Retinal pigment epithelial cell (primary cell): ENCODE results near the gene GRB10.

Source experiments
- DNase-seq: peaks from one replicate; pipeline ENCODE4 v3.0.0-alpha.2; 2010; ENCODE audit warnings: low read depth
- H3K4me3 ChIP-seq: 2 replicates; pipeline ENCODE4 v1.5.1; 2011; ENCODE audit warnings: mild to moderate bottlenecking, low read length, control low read depth, moderate library complexity
- TF ChIP-seq, protein P1 (sequence below): conservative IDR thresholded peaks from 2 replicates; pipeline ENCODE4 v1.5.1; 2011; ENCODE audit warnings: low read depth, low read length, control low read depth, inconsistent platforms

Gene GRB10

DNA sequence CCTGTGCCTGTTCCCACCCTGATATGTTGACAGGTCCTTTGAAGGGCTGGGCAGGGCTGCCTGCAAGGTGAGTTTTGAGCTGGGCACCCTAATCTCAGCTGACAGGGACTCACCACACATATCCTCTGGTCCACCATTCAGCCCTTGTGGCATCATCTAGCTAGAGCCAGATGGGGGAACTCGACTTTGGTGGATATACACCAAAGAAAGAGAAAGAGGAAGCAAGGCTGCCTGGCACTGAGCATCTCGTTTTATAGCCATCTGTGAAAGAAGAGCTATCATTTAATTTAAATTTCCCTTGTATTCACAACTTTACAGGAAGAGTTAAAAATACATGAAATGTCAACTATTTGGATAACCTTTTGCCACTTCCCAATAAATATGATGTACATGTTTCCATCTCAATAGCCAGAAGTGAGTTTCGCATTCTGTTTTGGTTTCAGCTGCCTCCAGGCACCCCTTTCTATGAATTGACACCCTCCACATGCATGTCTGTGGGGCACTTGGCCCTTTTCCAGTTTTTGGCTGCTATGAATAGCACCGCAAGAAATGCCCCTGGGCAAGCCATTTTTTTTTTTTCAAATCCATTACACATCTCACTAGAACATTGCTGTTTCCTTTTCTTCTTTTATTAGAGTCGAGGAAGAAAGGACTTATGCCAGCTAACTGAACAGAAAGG is 22.9 kb upstream of the GRB10 start:
- DNase-seq = no peak

DNA sequence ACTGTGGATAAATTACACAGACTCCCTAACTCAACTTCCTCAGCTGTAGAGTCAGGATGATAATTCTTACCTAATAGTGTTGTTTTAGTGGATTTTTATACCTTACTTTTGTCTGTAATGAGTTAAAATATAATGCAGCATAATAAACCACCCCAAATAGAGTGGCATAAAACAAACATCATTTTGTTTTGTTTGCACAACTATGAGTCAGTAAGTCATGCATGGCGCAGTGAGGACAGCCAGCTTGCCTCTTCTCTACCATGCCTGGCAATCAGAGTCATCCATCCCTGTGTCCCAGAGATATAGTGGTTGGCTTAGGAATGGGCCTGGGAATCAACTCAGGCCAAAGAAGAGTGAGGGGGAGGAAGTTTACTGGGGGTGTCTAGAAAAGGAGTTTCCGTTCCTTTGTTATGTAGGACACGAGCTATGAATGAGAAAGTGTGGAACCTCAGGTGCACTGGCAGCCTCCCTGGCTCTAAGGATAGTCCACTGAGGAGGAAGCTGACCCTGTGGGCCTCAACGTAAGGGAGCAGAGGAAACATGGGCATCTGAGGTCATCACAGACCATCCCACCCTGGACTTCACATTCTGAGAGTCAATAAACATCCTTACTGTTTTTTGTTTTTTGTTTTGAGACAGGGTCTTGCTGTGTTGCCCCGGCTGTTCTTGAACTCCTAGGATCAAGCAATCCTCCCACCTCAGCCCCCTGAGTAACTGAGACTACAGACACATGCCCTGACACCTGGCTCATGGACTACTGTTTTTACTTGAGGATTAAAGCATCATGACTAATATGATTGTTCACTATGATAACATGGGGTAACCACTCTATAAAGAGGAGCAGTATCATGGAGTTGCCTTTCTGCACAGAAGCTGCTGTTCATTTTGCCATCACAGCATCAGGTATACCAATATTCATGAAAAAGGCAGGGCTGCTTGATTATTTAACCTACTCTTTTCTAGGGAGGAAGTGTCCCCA is 21.0 kb upstream of the GRB10 start:
- no peak overlapping the region for H3K4me3 ChIP-seq
- DNase-seq = no peak
- TF ChIP-seq, protein P1, sequence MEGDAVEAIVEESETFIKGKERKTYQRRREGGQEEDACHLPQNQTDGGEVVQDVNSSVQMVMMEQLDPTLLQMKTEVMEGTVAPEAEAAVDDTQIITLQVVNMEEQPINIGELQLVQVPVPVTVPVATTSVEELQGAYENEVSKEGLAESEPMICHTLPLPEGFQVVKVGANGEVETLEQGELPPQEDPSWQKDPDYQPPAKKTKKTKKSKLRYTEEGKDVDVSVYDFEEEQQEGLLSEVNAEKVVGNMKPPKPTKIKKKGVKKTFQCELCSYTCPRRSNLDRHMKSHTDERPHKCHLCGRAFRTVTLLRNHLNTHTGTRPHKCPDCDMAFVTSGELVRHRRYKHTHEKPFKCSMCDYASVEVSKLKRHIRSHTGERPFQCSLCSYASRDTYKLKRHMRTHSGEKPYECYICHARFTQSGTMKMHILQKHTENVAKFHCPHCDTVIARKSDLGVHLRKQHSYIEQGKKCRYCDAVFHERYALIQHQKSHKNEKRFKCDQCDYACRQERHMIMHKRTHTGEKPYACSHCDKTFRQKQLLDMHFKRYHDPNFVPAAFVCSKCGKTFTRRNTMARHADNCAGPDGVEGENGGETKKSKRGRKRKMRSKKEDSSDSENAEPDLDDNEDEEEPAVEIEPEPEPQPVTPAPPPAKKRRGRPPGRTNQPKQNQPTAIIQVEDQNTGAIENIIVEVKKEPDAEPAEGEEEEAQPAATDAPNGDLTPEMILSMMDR = no peak

More for the DNA sequence above, 22.9 kb upstream of the GRB10 start:
- TF ChIP-seq, protein P1 = no peak
- H3K4me3 ChIP-seq = no peak overlapping the region

DNA sequence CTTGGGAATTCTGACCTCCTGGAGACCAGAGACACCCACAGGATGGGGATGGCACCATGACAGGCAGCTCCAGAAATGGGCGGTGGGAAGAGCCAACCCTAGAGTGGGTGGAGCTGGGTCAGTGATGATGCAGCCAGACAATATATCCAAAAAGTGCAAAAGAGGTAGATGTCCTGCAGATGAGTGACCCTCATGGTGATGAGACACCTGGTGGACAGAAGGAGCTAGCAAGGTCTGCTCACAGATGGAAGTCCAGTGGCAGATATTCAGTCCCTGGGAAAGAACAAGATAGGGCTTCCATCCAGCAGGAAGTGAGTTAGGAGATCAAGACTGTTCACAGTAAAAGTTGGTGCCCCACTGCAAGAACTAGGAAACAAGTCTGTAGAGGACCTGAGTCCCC is 19.2 kb upstream of the GRB10 start:
- DNase-seq = no peak
- TF ChIP-seq, protein P1 = no peak
- no peak overlapping the region for H3K4me3 ChIP-seq

DNA sequence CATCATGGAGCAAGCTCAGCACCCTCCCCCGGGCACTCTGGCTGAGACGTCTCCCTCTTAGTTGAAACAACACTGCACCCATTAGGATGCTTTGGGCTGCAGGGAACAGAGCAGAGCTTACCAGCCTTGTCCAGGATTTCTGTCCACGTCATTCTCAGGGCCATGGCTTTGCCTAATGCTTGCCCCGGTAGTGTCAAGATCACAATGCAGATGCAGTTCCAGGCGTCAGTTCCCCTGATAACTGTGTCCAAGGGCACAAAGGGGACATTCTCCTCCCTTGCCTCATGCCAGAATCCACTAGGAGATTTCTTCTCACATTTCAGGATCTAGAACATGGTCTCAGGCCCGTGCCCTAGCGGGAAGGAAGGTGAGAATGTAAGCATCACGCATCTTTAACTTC is 17.2 kb upstream of the GRB10 start:
- TF ChIP-seq, protein P1 = no peak
- DNase-seq = no peak
- no peak overlapping the region for H3K4me3 ChIP-seq

DNA sequence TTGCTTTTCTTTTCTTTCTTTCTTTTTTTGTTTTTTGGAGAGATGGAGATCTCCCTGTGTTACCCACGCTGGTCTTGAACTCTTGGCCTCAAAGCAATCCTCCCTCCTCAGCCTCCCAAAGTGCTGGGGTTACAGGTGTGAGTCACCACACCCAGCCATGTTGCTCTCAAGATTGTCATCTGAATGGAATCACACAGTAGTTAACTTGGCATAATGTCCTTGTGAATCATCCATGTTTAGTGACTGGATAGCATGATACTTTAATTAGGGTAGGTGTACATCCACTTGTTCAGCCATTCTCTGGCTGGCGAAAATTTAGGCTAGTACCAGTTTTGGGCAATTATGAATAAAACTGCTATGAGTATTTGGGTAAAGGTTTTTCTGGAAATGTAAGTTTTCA is 15.4 kb upstream of the GRB10 start:
- H3K4me3 ChIP-seq = no peak overlapping the region
- no peak for DNase-seq
- TF ChIP-seq, protein P1 = no peak

DNA sequence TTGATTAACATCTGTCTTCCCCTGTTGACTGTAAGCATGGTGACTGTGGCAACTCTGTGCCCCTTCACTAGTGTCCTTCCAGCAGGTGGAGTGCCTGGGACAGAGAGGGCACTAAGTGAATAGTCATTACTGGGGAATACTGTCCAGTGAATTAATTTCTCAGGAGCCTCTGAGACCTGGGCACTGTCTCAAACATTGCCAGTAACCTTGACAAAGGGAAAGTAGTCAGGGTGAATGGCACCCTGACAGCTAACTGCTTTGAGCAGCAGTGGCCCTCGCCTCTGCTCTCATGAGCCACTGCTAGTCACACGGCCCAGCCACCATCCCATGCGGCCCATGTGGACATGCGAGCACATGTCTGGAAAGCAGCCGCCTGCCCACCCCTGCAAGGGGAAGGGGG is 13.1 kb upstream of the GRB10 start:
- TF ChIP-seq, protein P1 = peak; percentile 38
- no peak overlapping the region for H3K4me3 ChIP-seq
- no peak for DNase-seq
